ENCODE results near the gene APC2.

Gene APC2

DNA sequence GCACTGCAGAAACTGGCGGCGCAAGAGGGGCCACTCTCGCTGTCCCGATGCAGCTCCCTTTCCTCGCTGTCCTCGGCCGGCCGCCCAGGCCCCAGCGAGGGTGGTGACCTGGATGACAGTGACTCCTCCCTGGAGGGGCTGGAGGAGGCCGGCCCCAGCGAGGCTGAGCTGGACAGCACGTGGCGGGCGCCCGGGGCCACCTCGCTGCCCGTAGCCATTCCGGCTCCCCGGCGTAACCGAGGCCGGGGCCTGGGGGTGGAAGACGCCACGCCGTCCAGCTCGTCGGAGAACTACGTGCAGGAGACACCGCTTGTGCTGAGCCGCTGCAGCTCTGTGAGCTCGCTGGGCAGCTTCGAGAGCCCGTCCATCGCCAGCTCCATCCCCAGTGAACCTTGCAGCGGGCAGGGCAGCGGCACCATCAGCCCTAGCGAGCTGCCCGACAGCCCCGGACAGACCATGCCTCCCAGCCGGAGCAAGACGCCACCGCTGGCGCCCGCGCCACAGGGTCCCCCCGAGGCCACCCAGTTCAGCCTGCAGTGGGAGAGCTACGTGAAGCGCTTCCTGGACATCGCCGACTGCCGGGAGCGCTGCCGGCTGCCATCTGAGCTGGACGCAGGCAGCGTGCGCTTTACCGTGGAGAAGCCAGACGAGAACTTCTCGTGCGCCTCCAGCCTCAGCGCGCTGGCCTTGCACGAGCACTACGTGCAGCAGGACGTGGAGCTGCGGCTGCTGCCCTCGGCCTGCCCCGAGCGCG, 16.7 kb downstream of the APC2 start:
- H3K4me3 ChIP-seq (ENCODE audit: low read depth, low read length), result no peak overlapping the region
- TF ChIP-seq, protein P1, sequence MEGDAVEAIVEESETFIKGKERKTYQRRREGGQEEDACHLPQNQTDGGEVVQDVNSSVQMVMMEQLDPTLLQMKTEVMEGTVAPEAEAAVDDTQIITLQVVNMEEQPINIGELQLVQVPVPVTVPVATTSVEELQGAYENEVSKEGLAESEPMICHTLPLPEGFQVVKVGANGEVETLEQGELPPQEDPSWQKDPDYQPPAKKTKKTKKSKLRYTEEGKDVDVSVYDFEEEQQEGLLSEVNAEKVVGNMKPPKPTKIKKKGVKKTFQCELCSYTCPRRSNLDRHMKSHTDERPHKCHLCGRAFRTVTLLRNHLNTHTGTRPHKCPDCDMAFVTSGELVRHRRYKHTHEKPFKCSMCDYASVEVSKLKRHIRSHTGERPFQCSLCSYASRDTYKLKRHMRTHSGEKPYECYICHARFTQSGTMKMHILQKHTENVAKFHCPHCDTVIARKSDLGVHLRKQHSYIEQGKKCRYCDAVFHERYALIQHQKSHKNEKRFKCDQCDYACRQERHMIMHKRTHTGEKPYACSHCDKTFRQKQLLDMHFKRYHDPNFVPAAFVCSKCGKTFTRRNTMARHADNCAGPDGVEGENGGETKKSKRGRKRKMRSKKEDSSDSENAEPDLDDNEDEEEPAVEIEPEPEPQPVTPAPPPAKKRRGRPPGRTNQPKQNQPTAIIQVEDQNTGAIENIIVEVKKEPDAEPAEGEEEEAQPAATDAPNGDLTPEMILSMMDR (IDR thresholded peaks at IDR 0.05; ENCODE audit: borderline replicate concordance, insufficient read depth, low read depth, low read length), result no peak

DNA sequence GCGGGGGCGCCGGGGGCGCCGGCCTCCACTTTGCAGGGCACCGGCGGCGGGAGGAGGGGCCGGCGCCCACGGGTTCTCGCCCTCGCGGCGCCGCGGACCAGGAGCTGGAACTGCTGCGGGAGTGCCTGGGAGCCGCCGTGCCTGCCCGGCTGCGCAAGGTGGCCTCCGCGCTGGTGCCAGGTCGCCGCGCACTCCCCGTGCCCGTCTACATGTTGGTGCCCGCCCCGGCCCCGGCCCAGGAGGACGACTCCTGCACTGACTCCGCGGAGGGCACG, 17.2 kb downstream of the APC2 start:
- TF ChIP-seq, protein P1 (IDR thresholded peaks at IDR 0.05; ENCODE audit: borderline replicate concordance, insufficient read depth, low read depth, low read length), result no peak
- no peak overlapping the region for H3K4me3 ChIP-seq (ENCODE audit: low read depth, low read length)

DNA sequence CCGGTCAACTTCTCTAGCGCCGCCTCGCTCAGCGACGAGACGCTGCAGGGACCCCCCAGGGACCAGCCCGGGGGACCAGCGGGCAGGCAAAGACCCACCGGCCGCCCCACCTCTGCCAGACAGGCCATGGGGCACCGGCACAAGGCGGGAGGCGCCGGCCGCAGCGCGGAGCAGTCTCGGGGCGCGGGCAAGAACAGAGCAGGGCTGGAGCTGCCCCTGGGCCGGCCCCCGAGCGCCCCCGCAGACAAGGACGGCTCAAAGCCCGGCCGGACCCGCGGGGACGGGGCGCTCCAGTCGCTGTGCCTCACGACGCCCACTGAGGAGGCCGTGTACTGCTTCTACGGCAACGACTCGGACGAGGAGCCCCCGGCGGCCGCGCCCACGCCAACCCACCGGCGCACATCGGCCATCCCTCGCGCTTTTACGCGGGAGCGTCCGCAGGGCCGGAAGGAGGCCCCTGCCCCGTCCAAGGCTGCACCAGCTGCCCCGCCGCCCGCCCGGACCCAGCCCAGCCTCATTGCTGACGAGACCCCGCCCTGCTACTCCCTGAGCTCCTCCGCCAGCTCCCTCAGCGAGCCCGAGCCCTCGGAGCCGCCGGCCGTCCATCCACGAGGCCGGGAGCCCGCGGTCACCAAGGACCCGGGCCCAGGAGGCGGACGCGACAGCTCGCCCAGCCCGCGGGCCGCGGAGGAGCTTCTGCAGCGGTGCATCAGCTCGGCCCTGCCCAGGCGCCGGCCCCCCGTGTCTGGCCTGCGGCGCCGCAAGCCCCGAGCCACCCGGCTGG, 17.8 kb downstream of the APC2 start:
- H3K4me3 ChIP-seq (ENCODE audit: low read depth, low read length), result no peak overlapping the region
- TF ChIP-seq, protein P1 (IDR thresholded peaks at IDR 0.05; ENCODE audit: borderline replicate concordance, insufficient read depth, low read depth, low read length), result no peak

DNA sequence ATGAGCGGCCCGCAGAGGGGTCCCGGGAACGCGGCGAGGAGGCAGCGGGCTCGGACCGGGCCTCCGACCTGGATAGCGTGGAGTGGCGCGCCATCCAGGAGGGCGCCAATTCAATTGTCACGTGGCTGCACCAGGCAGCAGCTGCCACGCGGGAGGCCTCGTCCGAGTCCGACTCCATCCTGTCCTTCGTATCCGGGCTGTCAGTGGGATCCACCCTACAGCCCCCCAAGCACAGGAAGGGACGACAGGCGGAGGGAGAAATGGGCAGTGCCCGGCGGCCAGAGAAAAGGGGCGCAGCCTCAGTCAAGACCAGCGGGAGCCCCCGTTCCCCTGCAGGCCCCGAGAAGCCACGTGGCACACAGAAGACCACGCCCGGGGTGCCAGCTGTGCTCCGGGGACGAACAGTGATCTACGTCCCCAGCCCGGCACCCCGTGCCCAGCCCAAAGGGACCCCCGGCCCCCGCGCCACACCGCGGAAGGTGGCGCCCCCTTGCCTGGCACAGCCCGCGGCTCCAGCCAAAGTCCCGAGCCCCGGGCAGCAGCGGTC, 18.4 kb downstream of the APC2 start:
- H3K4me3 ChIP-seq (ENCODE audit: low read depth, low read length), result no peak overlapping the region
- TF ChIP-seq, protein P1 (IDR thresholded peaks at IDR 0.05; ENCODE audit: borderline replicate concordance, insufficient read depth, low read depth, low read length), result no peak

DNA sequence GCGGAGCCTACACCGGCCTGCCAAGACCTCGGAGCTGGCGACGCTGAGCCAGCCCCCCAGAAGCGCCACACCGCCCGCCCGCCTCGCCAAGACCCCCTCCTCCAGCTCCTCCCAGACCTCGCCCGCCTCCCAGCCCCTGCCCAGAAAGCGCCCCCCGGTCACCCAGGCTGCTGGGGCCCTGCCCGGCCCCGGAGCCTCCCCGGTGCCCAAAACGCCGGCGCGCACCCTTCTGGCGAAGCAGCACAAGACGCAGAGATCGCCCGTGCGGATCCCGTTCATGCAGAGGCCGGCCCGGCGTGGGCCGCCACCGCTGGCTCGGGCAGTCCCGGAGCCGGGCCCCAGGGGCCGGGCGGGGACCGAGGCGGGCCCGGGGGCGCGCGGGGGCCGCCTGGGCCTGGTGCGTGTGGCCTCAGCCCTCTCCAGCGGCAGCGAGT, 18.9 kb downstream of the APC2 start:
- H3K4me3 ChIP-seq (ENCODE audit: low read depth, low read length), result no peak overlapping the region

DNA sequence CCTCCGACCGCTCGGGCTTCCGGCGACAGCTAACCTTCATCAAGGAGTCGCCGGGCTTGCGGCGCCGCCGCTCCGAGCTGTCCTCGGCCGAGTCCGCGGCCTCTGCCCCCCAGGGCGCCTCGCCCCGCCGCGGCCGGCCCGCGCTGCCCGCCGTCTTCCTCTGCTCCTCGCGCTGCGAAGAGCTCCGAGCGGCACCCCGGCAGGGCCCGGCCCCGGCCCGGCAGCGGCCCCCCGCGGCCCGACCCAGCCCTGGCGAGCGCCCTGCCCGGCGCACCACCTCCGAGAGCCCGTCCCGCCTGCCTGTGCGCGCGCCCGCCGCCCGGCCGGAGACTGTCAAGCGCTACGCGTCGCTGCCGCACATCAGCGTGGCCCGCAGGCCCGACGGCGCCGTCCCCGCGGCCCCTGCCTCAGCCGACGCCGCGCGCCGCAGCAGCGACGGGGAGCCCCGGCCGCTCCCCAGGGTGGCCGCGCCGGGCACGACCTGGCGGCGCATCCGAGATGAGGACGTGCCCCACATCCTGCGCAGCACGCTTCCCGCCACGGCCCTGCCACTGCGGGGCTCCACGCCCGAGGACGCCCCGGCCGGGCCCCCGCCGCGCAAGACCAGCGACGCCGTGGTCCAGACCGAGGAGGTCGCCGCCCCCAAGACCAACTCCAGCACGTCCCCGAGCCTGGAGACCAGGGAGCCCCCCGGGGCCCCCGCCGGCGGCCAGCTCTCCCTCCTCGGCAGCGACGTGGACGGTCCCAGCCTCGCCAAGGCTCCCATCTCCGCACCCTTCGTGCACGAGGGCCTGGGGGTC, 19.5 kb downstream of the APC2 start:
- TF ChIP-seq, protein P1 (IDR thresholded peaks at IDR 0.05; ENCODE audit: borderline replicate concordance, insufficient read depth, low read depth, low read length), result no peak
- no peak overlapping the region for H3K4me3 ChIP-seq (ENCODE audit: low read depth, low read length)

More for the DNA sequence above, 18.9 kb downstream of the APC2 start:
- TF ChIP-seq, protein P1 (IDR thresholded peaks at IDR 0.05; ENCODE audit: borderline replicate concordance, insufficient read depth, low read depth, low read length), result no peak
